ENCODE results near the gene XPR1. TPM values are rescaled to one million over a fixed set of nuclear protein-coding genes. Genes with fewer than 3 reads are reported as not detected.

XPR1 gene
- total RNA-seq, 3 donors from 2014 or later = 19.0 to 49.5 (median 35.7) TPM

GRCh38 chr1:180652792-180653191, 21.0 kb downstream of the XPR1 start:
- no peaks in the 10 kb centered on the region for H3K36me3 ChIP-seq
- no peaks in the 10 kb centered on the region for H3K27me3 ChIP-seq
- intact Hi-C loops (cut with DNase I; ENCODE audit: low total_unique reads) = no loop called here

DNA sequence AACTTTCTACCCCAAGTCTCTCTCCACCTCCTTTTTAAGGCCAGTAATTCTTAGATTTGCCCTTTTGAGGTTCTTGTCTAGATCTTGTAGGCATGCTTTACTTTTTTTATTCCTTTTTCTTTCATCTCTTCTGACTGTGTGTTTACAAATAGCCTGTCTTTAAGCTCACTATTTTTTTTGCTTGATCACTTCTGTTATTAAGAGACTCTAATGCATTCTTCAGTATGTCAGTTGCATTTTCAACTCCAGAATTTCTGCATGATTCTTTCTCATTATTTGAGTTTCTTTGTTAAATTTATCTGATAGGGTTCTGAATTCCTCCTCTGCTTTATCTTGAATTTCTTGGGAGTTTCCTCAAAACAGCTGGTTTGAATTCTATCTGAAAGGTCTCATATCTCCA, 30.9 kb downstream of the XPR1 start:
- intact Hi-C loops (cut with DNase I; ENCODE audit: low total_unique reads) = no loop called here

More at GRCh38 chr1:180652792-180653191, 21.0 kb downstream of the XPR1 start:
- TF ChIP-seq POLR2A (IDR thresholded peaks at IDR 0.05) = no peak
- no peak for TF ChIP-seq POLR2AphosphoS5 (IDR thresholded peaks at IDR 0.05)
- TF ChIP-seq, protein P1, sequence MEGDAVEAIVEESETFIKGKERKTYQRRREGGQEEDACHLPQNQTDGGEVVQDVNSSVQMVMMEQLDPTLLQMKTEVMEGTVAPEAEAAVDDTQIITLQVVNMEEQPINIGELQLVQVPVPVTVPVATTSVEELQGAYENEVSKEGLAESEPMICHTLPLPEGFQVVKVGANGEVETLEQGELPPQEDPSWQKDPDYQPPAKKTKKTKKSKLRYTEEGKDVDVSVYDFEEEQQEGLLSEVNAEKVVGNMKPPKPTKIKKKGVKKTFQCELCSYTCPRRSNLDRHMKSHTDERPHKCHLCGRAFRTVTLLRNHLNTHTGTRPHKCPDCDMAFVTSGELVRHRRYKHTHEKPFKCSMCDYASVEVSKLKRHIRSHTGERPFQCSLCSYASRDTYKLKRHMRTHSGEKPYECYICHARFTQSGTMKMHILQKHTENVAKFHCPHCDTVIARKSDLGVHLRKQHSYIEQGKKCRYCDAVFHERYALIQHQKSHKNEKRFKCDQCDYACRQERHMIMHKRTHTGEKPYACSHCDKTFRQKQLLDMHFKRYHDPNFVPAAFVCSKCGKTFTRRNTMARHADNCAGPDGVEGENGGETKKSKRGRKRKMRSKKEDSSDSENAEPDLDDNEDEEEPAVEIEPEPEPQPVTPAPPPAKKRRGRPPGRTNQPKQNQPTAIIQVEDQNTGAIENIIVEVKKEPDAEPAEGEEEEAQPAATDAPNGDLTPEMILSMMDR (IDR thresholded peaks at IDR 0.05) = no peak
- Histone ChIP-seq H3K27ac (no peak overlapping the region), H3K9me3 (peaks cover under 1 to 12% of the 10 kb centered on the region in 2 donors), H3K4me1 (no peaks in the 10 kb centered on the region), H3K4me3 (no peak overlapping the region)
- no peak for DNase-seq (ENCODE audit: low spot score in 2 of 2)

GRCh38 chr1:180670681-180671080, 38.9 kb downstream of the XPR1 start:
- Histone ChIP-seq H3K36me3 (no peaks in the 10 kb centered on the region), H3K27me3 (no peaks in the 10 kb centered on the region), H3K4me1 (no peaks in the 10 kb centered on the region), H3K4me3 (no peak overlapping the region), H3K27ac (no peak overlapping the region), H3K9me3 (peaks cover 5 to 19% of the 10 kb centered on the region in 2 donors)
- no peak for DNase-seq (ENCODE audit: low spot score in 2 of 2)
- TF ChIP-seq POLR2A (IDR thresholded peaks at IDR 0.05) = no peak
- TF ChIP-seq POLR2AphosphoS5 (IDR thresholded peaks at IDR 0.05) = no peak
- TF ChIP-seq, protein P1 (IDR thresholded peaks at IDR 0.05) = no peak
- intact Hi-C loops (cut with DNase I; ENCODE audit: low total_unique reads) = no loop called here

More for the DNA sequence above, 30.9 kb downstream of the XPR1 start:
- Histone ChIP-seq H3K4me1 (no peaks in the 10 kb centered on the region), H3K27ac (no peak overlapping the region), H3K9me3 (peaks cover 19 to 31% of the 10 kb centered on the region in 2 donors), H3K36me3 (no peaks in the 10 kb centered on the region), H3K4me3 (no peak overlapping the region), H3K27me3 (no peaks in the 10 kb centered on the region)
- DNase-seq (ENCODE audit: low spot score in 2 of 2) = no peak
- TF ChIP-seq POLR2AphosphoS5 (IDR thresholded peaks at IDR 0.05) (no peak), POLR2A (IDR thresholded peaks at IDR 0.05) (no peak)
- TF ChIP-seq, protein P1 (IDR thresholded peaks at IDR 0.05) = no peak

GRCh38 chr1:180672105-180672504, 40.3 kb downstream of the XPR1 start:
- intact Hi-C loops (cut with DNase I; ENCODE audit: low total_unique reads) = no loop called here
- no peak for DNase-seq (ENCODE audit: low spot score in 2 of 2)
- H3K9me3 ChIP-seq = peaks cover 5 to 19% of the 10 kb centered on the region in 2 donors
- no peaks in the 10 kb centered on the region for H3K27me3 ChIP-seq
- H3K4me3 ChIP-seq = no peak overlapping the region
- H3K27ac ChIP-seq = no peak overlapping the region
- H3K36me3 ChIP-seq = no peaks in the 10 kb centered on the region
- H3K4me1 ChIP-seq = no peaks in the 10 kb centered on the region
- TF ChIP-seq POLR2A (IDR thresholded peaks at IDR 0.05) (no peak), POLR2AphosphoS5 (IDR thresholded peaks at IDR 0.05) (no peak)
- TF ChIP-seq, protein P1 (IDR thresholded peaks at IDR 0.05) = no peak

- Histone ChIP-seq H3K4me3 (no peak overlapping the region), H3K27me3 (no peaks in the 10 kb centered on the region), H3K4me1 (no peaks in the 10 kb centered on the region), H3K36me3 (no peaks in the 10 kb centered on the region), H3K9me3 (peaks cover 5 to 19% of the 10 kb centered on the region in 2 donors), H3K27ac (no peak overlapping the region)
- DNase-seq (ENCODE audit: low spot score in 2 of 2) = no peak
- intact Hi-C loops (cut with DNase I; ENCODE audit: low total_unique reads) = no loop called here
- TF ChIP-seq POLR2AphosphoS5 (IDR thresholded peaks at IDR 0.05) (no peak), POLR2A (IDR thresholded peaks at IDR 0.05) (no peak)
- TF ChIP-seq, protein P1 (IDR thresholded peaks at IDR 0.05) = no peak
These were observed 40.7 kb downstream of the XPR1 start for GRCh38 chr1:180672505-180672904.
